Heart left ventricle (tissue), 13 donors: Measurements from ENCODE around the gene CFAP251.

Experiments used
- CTCF ChIP-seq, 12 donors: fragments of 200-600 bp; sonication (generic) in 4 of 12; IDR thresholded peaks; one replicate each; pipeline versions ENCODE4 v1.5.0 to v1.8.0; 2018 to 2022; ENCODE audit warnings: antibody characterized with exemption in 12 of 12, mild to moderate bottlenecking in 5 of 12
- POLR2A ChIP-seq, 2 donors: fragments of 450-650 bp; IDR thresholded peaks; one replicate each; pipeline ENCODE4 v1.6.1; 2017; ENCODE audit warnings: antibody characterized with exemption in 2 of 2, mild to moderate bottlenecking in 2 of 2, moderate library complexity in 2 of 2
- donor health status: ischemic (EF 13 %, LVEDD 7.1; RV severe dilation, severe dysfunction).
- donor health status: DM: no; HTN: yes; CAD: no.
- donor health status: DM: no; HTN: no; CAD: no.
- donor health status: ischemic (EF 25% LVEDD 6.9; RV normal size, moderate dysfunction).
- donor health status: ischemic (EF 25% LVEDD 5.7; RV mildly dilated, moderate dysfunction).
- donor health status: ischemic (EF 35%, LVEDD 5.7; RV mildly dilated, moderate dysfunction).
- donor health status: nonischemic (EF 11% LVEDD 7.7; RV severe dilation, severe dysfunction).
- donor health status: DM: yes; HTN: yes; CAD: no.
- donor health status: PGD.
- donor health status: ischemic (EF 29% LVEDD 5.4; RV normal size, mild dysfunction).
- donor health status: nonischemic (EF 23%, LVEDD 6.1; RV moderate dilation, normal function).

- TF ChIP-seq CTCF (IDR thresholded peaks at IDR 0.05) (peak in 1 of 12 donors; percentile 6), POLR2A (IDR thresholded peaks at IDR 0.05) (no peak)
Measured at GRCh38 chr12:122021193-122021821, 102.9 kb downstream of the CFAP251 start.
